OCI-LY3 (cell line): Measurements from ENCODE around the gene LZTFL1.

Source experiments
- H2AFZ ChIP-seq: fragments of 200-600, 300-600 bp; shearing (Covaris generic); 2 replicates; pipeline ENCODE4 v1.6.0; 2014; ENCODE audit warnings: antibody characterized with exemption, low read depth, low read length
- H3K27ac ChIP-seq: fragments of 200-600, 300-600 bp; sonication (generic); 2 replicates; pipeline ENCODE4 v1.5.1; 2014; ENCODE audit warnings: mild to moderate bottlenecking, low read length, moderate library complexity, mixed read lengths
- H3K27me3 ChIP-seq: fragments of 200-600, 300-600 bp; sonication (generic); 2 replicates; pipeline ENCODE4 v1.6.1; 2014; ENCODE audit warnings: low read depth, low read length, mixed read lengths
- H3K36me3 ChIP-seq: fragments of 200-600, 300-600 bp; sonication (generic); replicated peaks from 2 replicates; pipeline ENCODE3; 2014; ENCODE audit warnings: low read depth, low read length, mixed read lengths
- H3K4me1 ChIP-seq: fragments of 300-600, 200-600 bp; sonication (generic); 2 replicates; pipeline ENCODE4 v1.6.1; 2014; ENCODE audit warnings: low read length, mixed read lengths
- H3K4me2 ChIP-seq: fragments of 200-600, 300-600 bp; sonication (generic); 2 replicates; pipeline ENCODE4 v1.6.1; 2014; ENCODE audit warnings: low read length, mixed read lengths
- H3K4me3 ChIP-seq: fragments of 300-600, 200-600 bp; sonication (generic); 2 replicates; pipeline ENCODE4 v1.5.1; 2014; ENCODE audit warnings: antibody characterized with exemption, mild to moderate bottlenecking, low read length, moderate library complexity
- H3K79me2 ChIP-seq: fragments of 300-600, 200-600 bp; shearing (Covaris generic); 2 replicates; pipeline ENCODE4 v1.6.1; 2014; ENCODE audit warnings: mild to moderate bottlenecking, low read length, mixed read lengths
- H3K9ac ChIP-seq: fragments of 300-600, 200-600 bp; shearing (Covaris generic); 2 replicates; pipeline ENCODE4 v1.6.0; 2014; ENCODE audit warnings: mild to moderate bottlenecking, low read length, moderate library complexity
- H3K9me3 ChIP-seq: fragments of 200-600, 300-600 bp; shearing (Covaris generic); 2 replicates; pipeline ENCODE4 v1.6.1; 2014; ENCODE audit warnings: low read length, mixed read lengths; ENCODE audit not compliant: insufficient read depth
- H4K20me1 ChIP-seq: fragments of 200-600, 300-600 bp; sonication (generic); 2 replicates; pipeline ENCODE4 v1.6.1; 2016; ENCODE audit warnings: low read length, mixed read lengths; ENCODE audit not compliant: insufficient read depth
- EZH2phosphoT487 ChIP-seq: fragments of 200-600 bp; shearing (Covaris generic); IDR thresholded peaks from 2 replicates; pipeline ENCODE4 v1.6.1; 2018; ENCODE audit warnings: antibody characterized with exemption, mixed run types, low read depth
- TF ChIP-seq, protein P1 (sequence below): fragments of 200-600, 300-600 bp; sonication (generic); IDR thresholded peaks from 2 replicates; pipeline ENCODE4 v1.5.1; 2014; ENCODE audit warnings: antibody characterized with exemption, low read length, low read depth

Gene LZTFL1

DNA sequence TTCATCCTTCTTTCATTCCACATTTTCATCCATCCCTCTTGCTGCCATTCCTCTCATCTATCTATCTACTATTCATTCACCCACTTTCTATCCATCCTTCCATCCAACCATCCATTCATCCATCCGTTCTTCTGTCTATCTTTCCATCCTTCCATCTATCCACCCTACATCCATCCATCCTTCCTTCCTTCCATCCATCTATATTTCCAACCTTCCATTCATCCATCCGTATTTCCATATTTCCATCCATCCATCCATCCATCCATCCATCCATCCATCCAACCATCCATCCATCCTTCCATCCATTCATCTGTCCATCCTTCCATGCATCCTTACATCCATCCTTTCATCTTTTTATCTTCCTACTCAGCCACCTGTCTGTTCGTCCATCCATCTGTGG lies 59.5 kb downstream of the LZTFL1 start:
- no peaks in the 10 kb centered on the region for H3K4me1 ChIP-seq
- TF ChIP-seq, protein P1, sequence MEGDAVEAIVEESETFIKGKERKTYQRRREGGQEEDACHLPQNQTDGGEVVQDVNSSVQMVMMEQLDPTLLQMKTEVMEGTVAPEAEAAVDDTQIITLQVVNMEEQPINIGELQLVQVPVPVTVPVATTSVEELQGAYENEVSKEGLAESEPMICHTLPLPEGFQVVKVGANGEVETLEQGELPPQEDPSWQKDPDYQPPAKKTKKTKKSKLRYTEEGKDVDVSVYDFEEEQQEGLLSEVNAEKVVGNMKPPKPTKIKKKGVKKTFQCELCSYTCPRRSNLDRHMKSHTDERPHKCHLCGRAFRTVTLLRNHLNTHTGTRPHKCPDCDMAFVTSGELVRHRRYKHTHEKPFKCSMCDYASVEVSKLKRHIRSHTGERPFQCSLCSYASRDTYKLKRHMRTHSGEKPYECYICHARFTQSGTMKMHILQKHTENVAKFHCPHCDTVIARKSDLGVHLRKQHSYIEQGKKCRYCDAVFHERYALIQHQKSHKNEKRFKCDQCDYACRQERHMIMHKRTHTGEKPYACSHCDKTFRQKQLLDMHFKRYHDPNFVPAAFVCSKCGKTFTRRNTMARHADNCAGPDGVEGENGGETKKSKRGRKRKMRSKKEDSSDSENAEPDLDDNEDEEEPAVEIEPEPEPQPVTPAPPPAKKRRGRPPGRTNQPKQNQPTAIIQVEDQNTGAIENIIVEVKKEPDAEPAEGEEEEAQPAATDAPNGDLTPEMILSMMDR, result no peak
- no peak for TF ChIP-seq EZH2phosphoT487
- no peak overlapping the region for H3K4me3 ChIP-seq
- no peaks in the 10 kb centered on the region for H3K9me3 ChIP-seq
- H3K36me3 ChIP-seq, result no peaks in the 10 kb centered on the region
- H4K20me1 ChIP-seq, result no peaks in the 10 kb centered on the region
- no peak overlapping the region for H3K9ac ChIP-seq
- H3K4me2 ChIP-seq, result no peak overlapping the region
- peaks cover 25% of the 10 kb centered on the region for H3K27me3 ChIP-seq
- no peaks in the 10 kb centered on the region for H3K79me2 ChIP-seq
- no peak overlapping the region for H3K27ac ChIP-seq
- no peak overlapping the region for H2AFZ ChIP-seq

DNA sequence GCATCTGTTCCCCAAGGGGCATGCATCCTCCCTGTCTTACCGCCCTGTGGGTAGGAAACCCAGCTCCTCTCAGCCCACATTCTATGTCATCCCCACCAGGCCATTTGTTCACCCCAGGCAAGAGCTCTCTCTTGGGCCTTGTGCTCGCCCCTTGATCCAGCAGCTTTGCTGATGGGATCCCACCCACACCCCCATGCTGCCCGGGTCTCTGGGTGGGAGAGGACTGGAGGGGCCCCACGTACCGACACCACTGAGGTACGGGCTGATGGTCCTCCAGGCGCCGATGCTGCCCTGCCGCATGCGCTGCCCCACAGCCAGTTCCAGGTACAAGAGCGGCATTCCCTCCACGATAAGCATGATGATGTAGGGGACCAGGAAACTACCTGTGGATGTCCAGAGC lies 60.1 kb downstream of the LZTFL1 start:
- H3K27ac ChIP-seq, result no peak overlapping the region
- H3K36me3 ChIP-seq, result no peaks in the 10 kb centered on the region
- H3K27me3 ChIP-seq, result peaks cover 22% of the 10 kb centered on the region
- H3K4me2 ChIP-seq, result no peak overlapping the region
- H3K9me3 ChIP-seq, result no peaks in the 10 kb centered on the region
- no peaks in the 10 kb centered on the region for H3K79me2 ChIP-seq
- H3K9ac ChIP-seq, result no peak overlapping the region
- H4K20me1 ChIP-seq, result no peaks in the 10 kb centered on the region
- H2AFZ ChIP-seq, result no peak overlapping the region
- H3K4me3 ChIP-seq, result no peak overlapping the region
- H3K4me1 ChIP-seq, result no peaks in the 10 kb centered on the region
- no peak for TF ChIP-seq EZH2phosphoT487
- TF ChIP-seq, protein P1, result no peak

- H3K4me3 ChIP-seq, result no peak overlapping the region
- H4K20me1 ChIP-seq, result no peaks in the 10 kb centered on the region
- no peaks in the 10 kb centered on the region for H3K9me3 ChIP-seq
- no peaks in the 10 kb centered on the region for H3K36me3 ChIP-seq
- no peak overlapping the region for H3K27ac ChIP-seq
- H2AFZ ChIP-seq, result no peak overlapping the region
- TF ChIP-seq, protein P1, result no peak
- TF ChIP-seq EZH2phosphoT487, result no peak
- no peak overlapping the region for H3K4me2 ChIP-seq
- no peak overlapping the region for H3K9ac ChIP-seq
- H3K27me3 ChIP-seq, result peaks cover 21% of the 10 kb centered on the region
- H3K79me2 ChIP-seq, result no peaks in the 10 kb centered on the region
- H3K4me1 ChIP-seq, result no peaks in the 10 kb centered on the region
These were observed 60.6 kb downstream of the LZTFL1 start for GRCh38 chr3:45781271-45781670.

DNA sequence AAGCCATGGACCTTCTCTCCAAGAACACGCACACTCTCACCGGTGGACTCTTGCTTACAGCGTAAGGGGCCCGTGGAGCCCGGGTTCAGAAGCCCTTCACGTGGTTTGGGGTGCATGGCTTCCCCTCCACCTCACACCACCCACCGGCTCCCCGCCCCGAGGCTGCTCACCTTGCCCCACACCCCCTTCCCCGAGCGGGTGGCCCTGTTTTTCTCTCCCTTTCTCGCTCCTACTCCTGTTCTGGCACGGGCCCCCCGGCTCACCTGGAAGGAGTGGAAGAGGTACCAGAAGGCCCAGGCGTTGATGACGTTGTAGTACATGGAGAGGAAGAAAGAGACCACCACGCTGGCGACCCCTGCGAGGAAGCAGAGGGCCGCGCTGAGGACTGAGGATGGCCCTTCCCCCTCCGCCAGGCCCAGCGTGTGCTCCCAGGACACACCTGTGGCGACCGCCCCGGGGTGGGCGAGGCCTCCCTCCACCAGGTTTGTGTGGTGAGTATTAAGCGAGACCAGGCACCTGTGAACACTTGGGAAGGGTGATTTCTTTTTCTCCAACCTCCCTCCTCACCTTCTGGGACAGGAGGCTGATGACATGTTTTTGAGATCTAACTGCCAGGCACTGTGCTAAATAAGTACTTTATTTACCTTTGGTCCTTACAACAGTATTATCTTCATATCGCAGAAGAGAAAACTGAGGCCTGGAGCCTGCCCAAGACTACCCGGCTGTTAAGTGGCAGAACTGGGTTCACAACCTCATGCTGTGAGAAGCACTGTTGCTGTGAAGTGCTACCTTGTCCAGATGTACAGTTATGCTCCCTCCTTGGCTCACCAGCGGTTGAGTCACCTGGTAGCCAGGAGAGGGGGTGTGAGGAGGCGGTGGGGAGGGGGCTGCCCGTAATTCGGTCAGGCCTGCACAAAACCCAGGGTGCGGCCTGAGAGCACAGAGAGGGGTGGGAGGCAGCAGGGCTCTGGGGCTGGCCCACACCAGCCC lies 61.9 kb downstream of the LZTFL1 start:
- Histone ChIP-seq H2AFZ (no peak overlapping the region), H3K27ac (no peak overlapping the region), H4K20me1 (no peaks in the 10 kb centered on the region), H3K36me3 (no peaks in the 10 kb centered on the region), H3K4me2 (no peak overlapping the region), H3K9me3 (no peaks in the 10 kb centered on the region), H3K4me3 (no peak overlapping the region), H3K9ac (no peak overlapping the region), H3K27me3 (peaks cover 33% of the 10 kb centered on the region), H3K4me1 (no peaks in the 10 kb centered on the region), H3K79me2 (no peaks in the 10 kb centered on the region)
- TF ChIP-seq, protein P1, result no peak
- TF ChIP-seq EZH2phosphoT487, result no peak
